ENCODE data around the gene FBXW7. TPM values are rescaled to one million over a fixed set of nuclear protein-coding genes. Genes with fewer than 3 reads are reported as not detected.

The FBXW7 gene
- total RNA-seq, 3 donors from 2014 or later = 38.5 to 48.6 (median 39.4) TPM

GRCh38 chr4:152289541-152289940 lies 246.4 kb downstream of the FBXW7 start:
- intact Hi-C loops (cut with DNase I, micrococcal nuclease) = no loop called here
- no peaks in the 10 kb centered on the region for H3K36me3 ChIP-seq (ENCODE audit: low read depth)
- H3K4me3 ChIP-seq = no peak overlapping the region
- no peak for TF ChIP-seq CTCF (IDR thresholded peaks at IDR 0.05)
- ATAC-seq (no peak), DNase-seq (no peak)
- no peaks in the 10 kb centered on the region for H3K9me3 ChIP-seq
- no peaks in the 10 kb centered on the region for H3K4me1 ChIP-seq (ENCODE audit: low read depth)

GRCh38 chr4:152283801-152284470 lies 252.0 kb downstream of the FBXW7 start:
- ATAC-seq (no peak), DNase-seq (no peak)
- Histone ChIP-seq H3K4me1 (ENCODE audit: low read depth) (peaks cover 2% of the 10 kb centered on the region), H3K9me3 (no peaks in the 10 kb centered on the region), H3K36me3 (ENCODE audit: low read depth) (no peaks in the 10 kb centered on the region), H3K4me3 (no peak overlapping the region)
- no peak for TF ChIP-seq CTCF (IDR thresholded peaks at IDR 0.05)
- intact Hi-C loops (cut with DNase I, micrococcal nuclease) = no loop called here

GRCh38 chr4:152281822-152282221 lies 254.1 kb downstream of the FBXW7 start:
- DNase-seq (no peak), ATAC-seq (no peak)
- no peaks in the 10 kb centered on the region for H3K36me3 ChIP-seq (ENCODE audit: low read depth)
- intact Hi-C loops (cut with DNase I, micrococcal nuclease) = no loop called here
- no peak for TF ChIP-seq CTCF (IDR thresholded peaks at IDR 0.05)
- H3K4me3 ChIP-seq = no peak overlapping the region
- H3K9me3 ChIP-seq = no peaks in the 10 kb centered on the region
- peaks cover 2% of the 10 kb centered on the region for H3K4me1 ChIP-seq (ENCODE audit: low read depth)

DNA sequence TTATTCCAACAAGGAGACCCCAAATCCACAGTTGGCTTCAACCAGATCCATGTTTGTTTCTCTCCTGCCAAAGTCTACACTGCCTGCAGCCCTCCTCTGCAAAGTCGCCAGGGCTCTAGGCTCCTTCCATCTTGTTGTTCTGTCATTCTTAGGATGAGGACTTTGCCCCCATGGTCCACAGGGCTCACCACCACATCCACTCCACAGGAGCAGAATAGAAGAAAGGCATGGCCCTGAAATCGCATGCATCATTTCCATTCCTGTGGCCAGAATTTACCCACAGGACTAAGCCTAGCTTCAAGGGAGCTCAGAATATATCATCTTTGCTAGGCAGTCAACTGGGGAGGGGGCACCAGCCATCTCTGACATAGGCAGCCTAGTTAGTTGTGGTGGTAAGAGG lies 254.7 kb downstream of the FBXW7 start:
- intact Hi-C loops (cut with DNase I, micrococcal nuclease) = no loop called here

GRCh38 chr4:152279234-152279566 lies 256.7 kb downstream of the FBXW7 start:
- intact Hi-C loops (cut with DNase I, micrococcal nuclease) = no loop called here
- H3K36me3 ChIP-seq (ENCODE audit: low read depth) = no peaks in the 10 kb centered on the region
- H3K4me3 ChIP-seq = no peak overlapping the region
- H3K9me3 ChIP-seq = no peaks in the 10 kb centered on the region
- peaks cover 2% of the 10 kb centered on the region for H3K4me1 ChIP-seq (ENCODE audit: low read depth)
- no peak for DNase-seq
- no peak for TF ChIP-seq CTCF (IDR thresholded peaks at IDR 0.05)
- no peak for ATAC-seq

More for the DNA sequence above, 254.7 kb downstream of the FBXW7 start:
- DNase-seq (no peak), ATAC-seq (no peak)
- H3K36me3 ChIP-seq (ENCODE audit: low read depth) = no peaks in the 10 kb centered on the region
- H3K9me3 ChIP-seq = no peaks in the 10 kb centered on the region
- H3K4me1 ChIP-seq (ENCODE audit: low read depth) = peaks cover 2% of the 10 kb centered on the region
- no peak for TF ChIP-seq CTCF (IDR thresholded peaks at IDR 0.05)
- no peak overlapping the region for H3K4me3 ChIP-seq

Measured in mucosa of descending colon (tissue), 3 donors.